NT2/D1 (cell line): ENCODE measurements around the gene REG4.

Source experiments
- YY1 ChIP-seq: IDR thresholded peaks from 2 replicates; pipeline ENCODE4 v1.6.1; 2011; ENCODE audit not compliant: insufficient read length, insufficient read depth
- ZNF274 ChIP-seq: IDR thresholded peaks from 2 replicates; pipeline ENCODE4 v1.6.1; 2011; ENCODE audit warnings: mild to moderate bottlenecking, low read depth, low read length

- TF ChIP-seq ZNF274 (no peak), YY1 (no peak)
Observed at GRCh38 chr1:119838236-119838635, 27.0 kb upstream of the REG4 start.
